ENCODE measurements around the gene SCYL2.
"Not testable (repeated sequence)": the region's sequence is repeated elsewhere in the genome, so short reads cannot be mapped to it uniquely, and the experiment has no call there.

The SCYL2 gene

GRCh38 chr12:100266835-100267602 is at the start of gene SCYL2, which contains the start of gene DEPDC4:
Gene SCYL2 (plus strand): TSS chr12:100267177. CDS start chr12:100282971, 15,794 bp downstream.
Gene DEPDC4 (minus strand): TSS chr12:100267079. CDS start chr12:100267076, 3 bp downstream.
- peak; percentile 98 for DNase-seq (ENCODE audit: low spot score)

GRCh38 chr12:100219328-100220109 is 47.5 kb upstream of the SCYL2 start:
- DNase-seq (ENCODE audit: low spot score): no peak

- DNase-seq (ENCODE audit: low spot score): no peak
Measured at GRCh38 chr12:100221523-100221922, 45.5 kb upstream of the SCYL2 start.

- not testable (repeated sequence) for DNase-seq (ENCODE audit: low spot score)
Measured at GRCh38 chr12:100222173-100222572, 44.8 kb upstream of the SCYL2 start.

GRCh38 chr12:100225491-100225890 is 41.5 kb upstream of the SCYL2 start:
- DNase-seq (ENCODE audit: low spot score): no peak

GRCh38 chr12:100229036-100229635 is 37.8 kb upstream of the SCYL2 start:
- no peak for DNase-seq (ENCODE audit: low spot score)

GRCh38 chr12:100229876-100230275 is 37.1 kb upstream of the SCYL2 start:
- DNase-seq (ENCODE audit: low spot score): no peak

GRCh38 chr12:100231873-100232272 is 35.1 kb upstream of the SCYL2 start:
- DNase-seq (ENCODE audit: low spot score): not testable (repeated sequence)

- peak; percentile 35 for DNase-seq (ENCODE audit: low spot score)
Measured at GRCh38 chr12:100234166-100234565, 32.8 kb upstream of the SCYL2 start.

GRCh38 chr12:100234591-100235304 is 32.2 kb upstream of the SCYL2 start:
- DNase-seq (ENCODE audit: low spot score): peak; percentile 63

GRCh38 chr12:100238801-100239200 is 28.2 kb upstream of the SCYL2 start:
- no peak for DNase-seq (ENCODE audit: low spot score)

GRCh38 chr12:100239589-100239988 is 27.4 kb upstream of the SCYL2 start:
- DNase-seq (ENCODE audit: low spot score): no peak

- DNase-seq (ENCODE audit: low spot score): no peak
Measured at GRCh38 chr12:100243137-100243536, 23.8 kb upstream of the SCYL2 start.

- no peak for DNase-seq (ENCODE audit: low spot score)
Measured at GRCh38 chr12:100247765-100248164, 19.2 kb upstream of the SCYL2 start.

- peak; percentile 72 for DNase-seq (ENCODE audit: low spot score)
Measured at GRCh38 chr12:100248886-100249285, 18.1 kb upstream of the SCYL2 start.

GRCh38 chr12:100249941-100250340 is 17.0 kb upstream of the SCYL2 start:
- no peak for DNase-seq (ENCODE audit: low spot score)

GRCh38 chr12:100251917-100252316 is 15.1 kb upstream of the SCYL2 start:
- no peak for DNase-seq (ENCODE audit: low spot score)

GRCh38 chr12:100253437-100253836 is 13.5 kb upstream of the SCYL2 start:
- no peak for DNase-seq (ENCODE audit: low spot score)

GRCh38 chr12:100254876-100255275 is 12.1 kb upstream of the SCYL2 start:
- no peak for DNase-seq (ENCODE audit: low spot score)

GRCh38 chr12:100258127-100258526 is 8.8 kb upstream of the SCYL2 start:
- no peak for DNase-seq (ENCODE audit: low spot score)

- DNase-seq (ENCODE audit: low spot score): no peak
Measured at GRCh38 chr12:100263131-100263530, 3.8 kb upstream of the SCYL2 start.

GRCh38 chr12:100265107-100265506 is 1.9 kb upstream of the SCYL2 start:
- not testable (repeated sequence) for DNase-seq (ENCODE audit: low spot score)
